Osteoblast (primary cell): ENCODE measurements around the gene CLK4. TPM values are rescaled to one million over a fixed set of nuclear protein-coding genes. Genes with fewer than 3 reads are reported as not detected.

Experiments used
- DNase-seq: peaks from one replicate; pipeline ENCODE4 v3.0.0; 2011; ENCODE audit warnings: low spot score, mixed read lengths; ENCODE audit not compliant: insufficient read length; ENCODE audit errors: missing footprints
- H2AFZ ChIP-seq: 2 replicates; pipeline ENCODE4 v1.6.0; 2011; ENCODE audit warnings: mild to moderate bottlenecking, low read length
- H3K27ac ChIP-seq: 2 replicates; pipeline ENCODE4 v1.5.1; 2011; ENCODE audit warnings: mild to moderate bottlenecking, low read depth, low read length, moderate library complexity
- H3K27me3 ChIP-seq: 2 replicates; pipeline ENCODE4 v1.6.0; 2012; ENCODE audit warnings: mild to moderate bottlenecking, control low read depth, inconsistent platforms, low read length, moderate library complexity; ENCODE audit not compliant: insufficient read depth
- H3K36me3 ChIP-seq: 2 replicates; pipeline ENCODE4 v1.5.1; 2011; ENCODE audit warnings: mild to moderate bottlenecking, low read length, control low read depth, moderate library complexity; ENCODE audit not compliant: insufficient read depth
- H3K4me1 ChIP-seq: 2 replicates; pipeline ENCODE4 v1.5.1; 2011; ENCODE audit warnings: mild to moderate bottlenecking, low read length, control low read depth, moderate library complexity; ENCODE audit not compliant: insufficient read depth
- H3K4me2 ChIP-seq: 2 replicates; pipeline ENCODE4 v1.6.0; 2011; ENCODE audit warnings: mild to moderate bottlenecking, low read length; ENCODE audit not compliant: insufficient read depth
- H3K4me3 ChIP-seq: fragments of 200-600 bp; sonication (generic); 3 replicates; pipeline ENCODE4 v1.5.1; 2012; ENCODE audit warnings: mild to moderate bottlenecking, low read length, inconsistent platforms; ENCODE audit not compliant: insufficient read depth
- H3K79me2 ChIP-seq: 2 replicates; pipeline ENCODE4 v1.6.0; 2012; ENCODE audit warnings: mild to moderate bottlenecking, low read length, control low read depth, inconsistent platforms; ENCODE audit not compliant: insufficient read depth
- H3K9me3 ChIP-seq: 2 replicates; pipeline ENCODE4 v1.5.1; 2011; ENCODE audit warnings: low read depth, low read length, control low read depth
- H4K20me1 ChIP-seq: 2 replicates; pipeline ENCODE4 v1.6.0; 2012; ENCODE audit warnings: mild to moderate bottlenecking, low read length, control low read depth; ENCODE audit not compliant: insufficient read depth
- total RNA-seq: library from RNA; depleted of rRNA; stranded (reverse); fragments of >200 nt; gene quantifications from 2 replicates; pipeline ENCODE4 v1.2.3, GENCODE V29; 2012
- TF ChIP-seq, protein P1 (sequence below): IDR thresholded peaks from 2 replicates; pipeline ENCODE4 v1.5.1; 2011; ENCODE audit warnings: mild to moderate bottlenecking, low read depth, low read length, moderate library complexity; ENCODE audit errors: extremely low read depth

The CLK4 gene
- total RNA-seq, 1 donor, result 33.3 TPM

DNA sequence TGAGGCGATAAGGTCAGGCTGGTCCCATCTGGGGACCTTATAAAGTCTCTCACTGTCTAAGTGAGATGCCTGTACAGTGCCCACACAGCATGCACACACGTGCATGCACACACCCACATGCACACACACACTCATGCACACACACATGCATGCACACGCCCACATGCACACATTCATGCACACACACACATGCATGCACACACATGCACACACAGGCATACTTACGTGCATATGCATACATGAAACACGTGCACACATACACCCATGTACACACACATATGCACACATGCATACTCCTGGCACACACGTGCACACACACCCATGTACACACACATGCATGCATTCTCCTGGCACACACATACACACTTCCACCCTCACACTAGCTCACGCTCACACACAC lies 48.9 kb downstream of the CLK4 start:
- TF ChIP-seq, protein P1, sequence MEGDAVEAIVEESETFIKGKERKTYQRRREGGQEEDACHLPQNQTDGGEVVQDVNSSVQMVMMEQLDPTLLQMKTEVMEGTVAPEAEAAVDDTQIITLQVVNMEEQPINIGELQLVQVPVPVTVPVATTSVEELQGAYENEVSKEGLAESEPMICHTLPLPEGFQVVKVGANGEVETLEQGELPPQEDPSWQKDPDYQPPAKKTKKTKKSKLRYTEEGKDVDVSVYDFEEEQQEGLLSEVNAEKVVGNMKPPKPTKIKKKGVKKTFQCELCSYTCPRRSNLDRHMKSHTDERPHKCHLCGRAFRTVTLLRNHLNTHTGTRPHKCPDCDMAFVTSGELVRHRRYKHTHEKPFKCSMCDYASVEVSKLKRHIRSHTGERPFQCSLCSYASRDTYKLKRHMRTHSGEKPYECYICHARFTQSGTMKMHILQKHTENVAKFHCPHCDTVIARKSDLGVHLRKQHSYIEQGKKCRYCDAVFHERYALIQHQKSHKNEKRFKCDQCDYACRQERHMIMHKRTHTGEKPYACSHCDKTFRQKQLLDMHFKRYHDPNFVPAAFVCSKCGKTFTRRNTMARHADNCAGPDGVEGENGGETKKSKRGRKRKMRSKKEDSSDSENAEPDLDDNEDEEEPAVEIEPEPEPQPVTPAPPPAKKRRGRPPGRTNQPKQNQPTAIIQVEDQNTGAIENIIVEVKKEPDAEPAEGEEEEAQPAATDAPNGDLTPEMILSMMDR, result no peak
- peaks cover 3% of the 10 kb centered on the region for H3K9me3 ChIP-seq

DNA sequence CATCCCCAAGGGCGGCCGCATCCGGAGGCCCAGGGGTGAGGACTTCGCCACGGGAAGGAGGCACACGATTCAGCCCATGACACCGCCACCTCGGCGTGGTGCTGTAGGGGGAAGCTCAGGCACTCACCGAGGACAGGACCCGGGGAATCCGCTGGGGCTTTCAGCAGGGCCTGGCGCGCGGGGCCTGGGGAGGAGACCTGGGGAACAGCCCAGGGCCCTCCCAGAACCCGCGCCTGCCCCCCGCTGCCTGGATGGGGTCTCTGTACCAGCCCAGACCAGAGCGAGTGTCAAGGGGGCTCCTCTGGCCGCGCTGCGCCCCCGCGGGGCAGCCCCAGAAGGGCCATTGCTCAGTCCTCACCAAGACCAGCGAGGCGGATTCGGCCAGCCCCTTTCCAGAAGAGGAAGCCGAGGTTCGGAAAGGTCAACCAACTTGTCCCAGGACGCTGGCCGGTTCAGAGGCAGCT lies 49.4 kb downstream of the CLK4 start:
- H3K4me3 ChIP-seq, result no peak overlapping the region
- no peaks in the 10 kb centered on the region for H3K4me1 ChIP-seq
- no peak overlapping the region for H3K27ac ChIP-seq
- peaks cover 8% of the 10 kb centered on the region for H3K27me3 ChIP-seq
- H3K36me3 ChIP-seq, result no peaks in the 10 kb centered on the region
- TF ChIP-seq, protein P1, result no peak
- H3K4me2 ChIP-seq, result no peak overlapping the region
- no peaks in the 10 kb centered on the region for H4K20me1 ChIP-seq
- H2AFZ ChIP-seq, result no peak overlapping the region
- DNase-seq, result no peak
- H3K9me3 ChIP-seq, result peaks cover 3% of the 10 kb centered on the region
- H3K79me2 ChIP-seq, result no peaks in the 10 kb centered on the region

More for the DNA sequence above, 48.9 kb downstream of the CLK4 start:
- Histone ChIP-seq H3K27ac (no peak overlapping the region), H3K4me1 (no peaks in the 10 kb centered on the region), H3K79me2 (no peaks in the 10 kb centered on the region), H3K4me2 (no peak overlapping the region), H3K4me3 (no peak overlapping the region), H4K20me1 (no peaks in the 10 kb centered on the region), H3K36me3 (no peaks in the 10 kb centered on the region), H2AFZ (no peak overlapping the region), H3K27me3 (peaks cover 8% of the 10 kb centered on the region)
- no peak for DNase-seq

DNA sequence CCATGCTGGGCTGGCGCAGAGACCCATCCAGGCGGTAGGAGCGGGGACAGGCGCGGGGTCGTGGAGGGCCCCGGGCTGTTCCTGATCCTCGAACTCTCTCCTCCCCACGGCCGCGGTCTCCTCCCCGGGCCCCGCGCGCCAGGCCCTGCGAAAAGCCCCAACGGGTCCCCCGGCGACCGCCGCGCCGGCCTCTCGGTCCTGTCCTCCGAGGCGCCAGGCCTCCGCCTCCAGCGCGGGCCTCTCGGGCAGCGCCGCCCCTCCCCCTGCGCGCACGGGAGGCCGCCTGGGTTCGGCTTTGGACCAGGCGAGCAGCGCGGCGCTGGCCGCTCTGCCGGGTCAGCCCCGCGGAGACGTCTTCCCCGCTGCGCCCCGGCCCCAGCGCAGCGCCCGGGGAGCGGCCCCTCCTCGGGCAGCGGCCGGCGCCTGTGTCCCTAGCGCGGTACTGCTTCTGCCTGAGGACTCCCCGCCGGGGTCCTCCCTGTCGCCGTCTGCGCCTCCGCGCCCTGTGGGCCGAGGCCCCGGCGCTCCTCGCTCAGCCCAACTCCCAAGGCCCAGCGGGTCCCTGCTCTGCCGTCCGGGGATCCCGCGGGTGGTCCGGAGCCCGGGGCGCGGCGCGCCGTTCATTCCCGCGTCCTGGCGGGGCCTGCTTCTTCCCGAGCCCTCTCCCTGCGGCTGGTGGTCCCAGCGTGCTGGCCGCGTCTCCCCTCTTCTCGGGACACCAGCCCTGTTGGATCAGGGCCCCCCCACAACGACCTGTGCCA lies 50.1 kb downstream of the CLK4 start:
- Histone ChIP-seq H2AFZ (no peak overlapping the region), H4K20me1 (no peaks in the 10 kb centered on the region), H3K4me1 (no peaks in the 10 kb centered on the region), H3K9me3 (peaks cover 3% of the 10 kb centered on the region), H3K4me2 (no peak overlapping the region), H3K36me3 (no peaks in the 10 kb centered on the region), H3K4me3 (no peak overlapping the region), H3K27ac (no peak overlapping the region), H3K79me2 (no peaks in the 10 kb centered on the region), H3K27me3 (peaks cover 8% of the 10 kb centered on the region)
- no peak for DNase-seq
- TF ChIP-seq, protein P1, result no peak

DNA sequence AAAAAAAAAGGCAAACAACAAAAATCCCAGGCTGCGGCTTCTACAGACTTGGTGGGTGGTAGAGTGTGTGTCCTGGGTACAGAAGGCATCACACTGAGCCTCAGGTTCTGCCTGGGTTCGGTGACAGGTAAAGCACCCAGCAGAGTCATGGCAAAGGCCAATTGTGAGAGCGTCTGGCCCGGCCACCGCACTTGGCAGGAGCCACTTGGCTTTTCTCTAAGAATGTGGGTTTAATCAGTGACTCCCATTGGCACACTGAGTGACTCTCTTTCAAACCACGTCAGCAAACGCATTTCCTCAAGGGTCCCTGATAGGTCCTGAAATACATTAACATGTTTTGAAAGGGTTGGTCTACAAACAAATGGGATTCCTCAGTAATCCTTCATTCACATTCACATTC lies 53.6 kb downstream of the CLK4 start:
- Histone ChIP-seq H3K36me3 (no peaks in the 10 kb centered on the region), H3K27ac (no peak overlapping the region), H3K4me3 (no peak overlapping the region), H3K4me2 (no peak overlapping the region), H2AFZ (no peak overlapping the region), H4K20me1 (no peaks in the 10 kb centered on the region), H3K79me2 (no peaks in the 10 kb centered on the region), H3K4me1 (no peaks in the 10 kb centered on the region), H3K27me3 (peaks cover 8% of the 10 kb centered on the region), H3K9me3 (peaks cover 3% of the 10 kb centered on the region)
- TF ChIP-seq, protein P1, result no peak
- DNase-seq, result no peak
